SK-N-SH (cell line): ENCODE results near the gene LAMA4. TPM values are rescaled to one million over a fixed set of nuclear protein-coding genes. Genes with fewer than 3 reads are reported as not detected.
A peak's percentile ranks its signal among the peaks of the same experiment; 100 is the strongest.

ENCODE experiments used
- CTCF ChIA-PET: fragments of 300-600, 350-600 bp; formaldehyde crosslinking; extraction: SDS; loops from one replicate; lab custom pipeline; 2021; lab: Yijun Ruan, JAX
- POLR2A ChIA-PET: fragments of 350-600 bp; sonication (Branson Sonifier 250); formaldehyde crosslinking; extraction: SDS; loops from one replicate; lab custom pipeline; 2020; ENCODE audit warnings: antibody characterized with exemption, inconsistent platforms; lab: Yijun Ruan, JAX
- DNase-seq: peaks from one replicate; pipeline ENCODE4 v3.0.0; 2012
- H2AFZ ChIP-seq: fragments of 200-600 bp; sonication (generic); 2 replicates; pipeline ENCODE4 v1.8.1; 2016; ENCODE audit warnings: antibody characterized with exemption, mild to moderate bottlenecking, low read depth
- H3F3A ChIP-seq: fragments of 200-600 bp; sonication (generic); replicated peaks from 2 replicates; pipeline ENCODE3; 2016; ENCODE audit warnings: antibody characterized with exemption, mild to moderate bottlenecking; ENCODE audit not compliant: insufficient read depth
- H3K27ac ChIP-seq, 2 experiments: fragments of 200-500 bp in 1 of 2; fragments of 200-600 bp in 1 of 2; sonication (Bioruptor generic) in 1 of 2; sonication (generic), shearing (Covaris generic) in 1 of 2; 2 replicates each; pipeline versions ENCODE4 v1.5.1 to v1.6.1; 2014 to 2016; ENCODE audit warnings: low read depth in 2 of 2, inconsistent platforms in 1 of 2, low read length in 1 of 2, mild to moderate bottlenecking in 1 of 2, mixed read lengths in 1 of 2
- H3K27me3 ChIP-seq: fragments of 200-600 bp; sonication (generic), shearing (Covaris generic); 2 replicates; pipeline ENCODE4 v1.6.1; 2016; ENCODE audit warnings: mixed run types; ENCODE audit not compliant: insufficient read depth
- H3K36me3 ChIP-seq, 2 experiments: fragments of 200-500 bp in 1 of 2; fragments of 200-600 bp in 1 of 2; sonication (Bioruptor generic) in 1 of 2; sonication (generic) in 1 of 2; replicated peaks in 1 of 2; 2 replicates each; pipeline versions ENCODE3 to v1.5.1; 2014 to 2016; ENCODE audit warnings: low read length in 1 of 2, mild to moderate bottlenecking in 1 of 2; ENCODE audit not compliant: insufficient read depth in 2 of 2, control insufficient read depth in 1 of 2
- H3K4me1 ChIP-seq, 2 experiments: fragments of 200-500 bp in 1 of 2; fragments of 200-600 bp in 1 of 2; sonication (Bioruptor generic) in 1 of 2; sonication (generic), shearing (Covaris generic) in 1 of 2; 2 replicates each; pipeline versions ENCODE4 v1.5.1 to v1.6.1; 2014 to 2016; ENCODE audit warnings: low read depth in 1 of 2, low read length in 1 of 2, mixed run types in 1 of 2; ENCODE audit not compliant: insufficient read depth in 2 of 2, control insufficient read depth in 1 of 2
- H3K4me2 ChIP-seq: fragments of 200-600 bp; sonication (generic), shearing (Covaris generic); 2 replicates; pipeline ENCODE4 v1.6.1; 2017; ENCODE audit warnings: mixed run types
- H3K4me3 ChIP-seq, 2 experiments: fragments of 200-500 bp in 1 of 2; fragments of 200-600 bp in 1 of 2; sonication (Bioruptor generic) in 1 of 2; sonication (generic), shearing (Covaris generic) in 1 of 2; 2 replicates each; pipeline versions ENCODE4 v1.5.1 to v1.8.1; 2014 to 2016; ENCODE audit warnings: low read depth in 2 of 2, inconsistent platforms in 1 of 2, low read length in 1 of 2, mild to moderate bottlenecking in 1 of 2, mixed read lengths in 1 of 2, moderate library complexity in 1 of 2
- H3K79me2 ChIP-seq: fragments of 200-600 bp; sonication (generic); 2 replicates; pipeline ENCODE4 v1.8.1; 2017; ENCODE audit warnings: mild to moderate bottlenecking; ENCODE audit not compliant: insufficient read depth
- H3K9ac ChIP-seq: fragments of 200-600 bp; sonication (generic); 2 replicates; pipeline ENCODE4 v1.6.1; 2017; ENCODE audit warnings: mixed run types
- H3K9me2 ChIP-seq: fragments of 200-600 bp; sonication (generic); 2 replicates; pipeline ENCODE4 v1.6.1; 2017; ENCODE audit warnings: mixed run types
- H3K9me3 ChIP-seq: fragments of 200-600 bp; sonication (generic); 2 replicates; pipeline ENCODE4 v1.6.1; 2017; ENCODE audit warnings: mixed run types, mild to moderate bottlenecking, moderate library complexity
- H4K20me1 ChIP-seq: fragments of 200-600 bp; sonication (generic); 2 replicates; pipeline ENCODE4 v1.6.1; 2017; ENCODE audit warnings: mild to moderate bottlenecking, mixed run types; ENCODE audit not compliant: insufficient read depth
- CHD2 ChIP-seq: fragments of 150-350 bp; IDR thresholded peaks from 2 replicates; pipeline ENCODE4 v1.6.1; 2018; ENCODE audit warnings: low read length; ENCODE audit not compliant: partially characterized antibody
- EP300 ChIP-seq, 2 experiments: IDR thresholded peaks; 2 replicates each; pipeline versions ENCODE4 v1.4.0 to v1.6.1; 2012; ENCODE audit warnings: borderline replicate concordance in 1 of 2, low read depth in 1 of 2, low read length in 1 of 2
- FOXM1 ChIP-seq: IDR thresholded peaks from 2 replicates; pipeline ENCODE4 v1.4.0; 2012; ENCODE audit warnings: low read depth, mild to moderate bottlenecking
- GABPA ChIP-seq: IDR thresholded peaks from 2 replicates; pipeline ENCODE4 v1.4.0; 2012; ENCODE audit warnings: low read depth, mild to moderate bottlenecking
- MXI1 ChIP-seq: IDR thresholded peaks from 2 replicates; pipeline ENCODE4 v1.6.1; 2012; ENCODE audit warnings: mild to moderate bottlenecking, low read depth, low read length, improper control_type of control experiment
- NRF1 ChIP-seq: IDR thresholded peaks from 2 replicates; pipeline ENCODE4 v1.6.1; 2012; ENCODE audit warnings: low read depth, mild to moderate bottlenecking, low read length
- RFX5 ChIP-seq: IDR thresholded peaks from 2 replicates; pipeline ENCODE4 v1.6.1; 2012; ENCODE audit warnings: mild to moderate bottlenecking, improper control_type of control experiment, low read length
- SMC3 ChIP-seq: IDR thresholded peaks from 2 replicates; pipeline ENCODE4 v1.6.1; 2012; ENCODE audit warnings: low read depth, low read length, improper control_type of control experiment
- TAF1 ChIP-seq: IDR thresholded peaks from 2 replicates; pipeline ENCODE4 v1.6.1; 2012; ENCODE audit warnings: low read depth, mild to moderate bottlenecking, low read length, moderate library complexity, borderline replicate concordance
- TEAD4 ChIP-seq: IDR thresholded peaks from 2 replicates; pipeline ENCODE4 v1.4.0; 2012; ENCODE audit warnings: mild to moderate bottlenecking, borderline replicate concordance; ENCODE audit not compliant: insufficient read depth
- YY1 ChIP-seq: IDR thresholded peaks from 2 replicates; pipeline ENCODE4 v1.4.0; 2012; ENCODE audit warnings: low read depth, mild to moderate bottlenecking
- WGBS: methylation state at CpG from one replicate; pipeline ENCODE4 v1.1.6; 2017; ENCODE audit warnings: low lambda C conversion rate; 5-methylcytosine and 5-hydroxymethylcytosine counted together
- polyA plus RNA-seq, 3 experiments: library from polyadenylated mRNA; depleted of rRNA; stranded (reverse); fragments of >200 nt; gene quantifications; 2 replicates each; pipeline ENCODE4 v1.2.3, GENCODE V29; 2012
- TF ChIP-seq, protein P1 (sequence below): fragments of 200-600 bp; sonication (generic); IDR thresholded peaks from 2 replicates; pipeline ENCODE4 v1.6.1; 2017; ENCODE audit warnings: antibody characterized with exemption, mild to moderate bottlenecking, moderate library complexity
- TF ChIP-seq, protein P2 (sequence below): IDR thresholded peaks from 2 replicates; pipeline ENCODE4 v1.4.0; 2012; ENCODE audit warnings: low read depth, borderline replicate concordance
- TF ChIP-seq, protein P3 (sequence below): fragments of 150-350 bp; IDR thresholded peaks from 2 replicates; pipeline ENCODE4 v1.6.1; 2017; ENCODE audit warnings: antibody characterized with exemption, low read length, low read depth, borderline replicate concordance

LAMA4 gene
- polyA plus RNA-seq, 1 of the 3 experiments (the other 2 are of a cell fraction): 9.4 TPM

DNA sequence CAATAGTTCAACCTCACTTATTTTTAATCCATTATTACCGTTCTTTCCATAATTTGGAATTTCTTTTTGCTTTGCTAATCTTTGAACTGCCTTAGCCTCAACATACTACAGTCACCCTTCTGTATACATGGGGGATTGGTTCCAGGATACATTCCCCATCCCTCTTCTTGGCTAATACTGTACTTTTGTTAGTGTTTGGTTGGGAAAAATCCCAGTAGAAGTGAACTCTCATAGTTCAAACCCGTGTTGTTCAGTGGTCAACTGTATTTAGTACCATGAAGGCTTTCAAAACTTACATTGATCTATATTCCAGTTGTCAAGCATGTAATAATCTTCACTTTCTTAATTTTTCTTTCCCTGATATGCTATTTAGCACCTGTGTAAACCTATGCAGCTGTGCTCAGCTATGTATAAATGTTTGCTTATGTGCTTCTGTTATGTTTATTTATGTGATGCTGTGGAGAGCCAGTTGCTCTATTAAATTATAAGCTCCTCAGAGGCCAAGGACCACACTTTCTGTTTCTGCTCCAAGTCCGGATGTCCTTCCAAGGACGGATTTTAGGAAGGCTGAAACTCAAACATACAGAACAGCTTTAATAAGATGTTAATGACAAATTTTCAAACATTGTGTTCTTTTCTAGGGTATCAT lies 33.3 kb upstream of the LAMA4 start:
- CTCF ChIA-PET: interaction anchor here (1.1 to 6.6 kb wide), 2 partner anchors 89 to 108 kb away, joined by 3 to 44 read pairs; no protein-coding TSS in a partner anchor

DNA sequence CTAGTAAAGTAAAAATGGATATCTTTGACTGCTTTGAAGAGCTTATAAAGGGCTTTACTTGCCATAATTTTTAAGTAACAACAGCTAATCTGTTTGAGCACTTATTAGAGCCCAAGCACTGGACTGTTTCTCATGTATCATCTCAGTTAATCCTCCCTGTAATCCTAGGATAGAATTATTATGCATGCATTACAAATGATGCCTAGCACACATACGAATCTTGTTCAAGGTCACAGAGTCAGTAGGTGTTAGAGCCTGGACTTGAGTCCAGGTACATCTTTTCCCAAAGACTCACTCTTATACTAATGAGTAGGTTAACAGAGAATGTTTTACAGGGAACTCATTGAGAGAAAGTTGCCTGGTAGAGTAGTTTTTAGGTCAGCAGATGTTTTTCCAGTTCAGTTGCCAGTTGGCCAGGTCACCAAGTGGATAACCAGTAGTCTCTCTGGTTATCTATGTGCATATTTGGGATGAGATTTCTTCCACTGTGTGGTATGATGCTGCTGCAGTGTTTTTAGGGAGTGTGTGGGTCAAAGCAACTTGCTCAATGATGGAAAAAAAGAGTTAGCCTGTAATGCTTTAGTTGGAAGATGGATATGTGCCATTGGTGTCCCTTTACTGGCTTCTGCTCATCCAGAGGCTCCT lies 32.3 kb upstream of the LAMA4 start:
- POLR2A ChIA-PET: no interaction called here
- no peak for DNase-seq
- CTCF ChIA-PET: interaction anchor here (0.7 to 6.6 kb wide), 4 partner anchors 8 to 107 kb away, joined by 3 to 44 read pairs (median 4); no protein-coding TSS in a partner anchor

More for the DNA sequence above, 33.3 kb upstream of the LAMA4 start:
- H3K27me3 ChIP-seq: no peaks in the 10 kb centered on the region
- no peak overlapping the region for H3K4me2 ChIP-seq
- H3K4me1 ChIP-seq: peaks cover 0 to 20% of the 10 kb centered on the region in 2 experiments; a peak in 2 of 4 replicates
- no peak for TF ChIP-seq TEAD4
- no peak for TF ChIP-seq EP300 (IDR thresholded peaks at IDR 0.05; ENCODE audit: borderline replicate concordance in 1 of 2, low read depth in 1 of 2, low read length in 1 of 2)
- no peak for TF ChIP-seq YY1
- no peak for TF ChIP-seq FOXM1
- TF ChIP-seq MXI1: no peak
- TF ChIP-seq, protein P1, sequence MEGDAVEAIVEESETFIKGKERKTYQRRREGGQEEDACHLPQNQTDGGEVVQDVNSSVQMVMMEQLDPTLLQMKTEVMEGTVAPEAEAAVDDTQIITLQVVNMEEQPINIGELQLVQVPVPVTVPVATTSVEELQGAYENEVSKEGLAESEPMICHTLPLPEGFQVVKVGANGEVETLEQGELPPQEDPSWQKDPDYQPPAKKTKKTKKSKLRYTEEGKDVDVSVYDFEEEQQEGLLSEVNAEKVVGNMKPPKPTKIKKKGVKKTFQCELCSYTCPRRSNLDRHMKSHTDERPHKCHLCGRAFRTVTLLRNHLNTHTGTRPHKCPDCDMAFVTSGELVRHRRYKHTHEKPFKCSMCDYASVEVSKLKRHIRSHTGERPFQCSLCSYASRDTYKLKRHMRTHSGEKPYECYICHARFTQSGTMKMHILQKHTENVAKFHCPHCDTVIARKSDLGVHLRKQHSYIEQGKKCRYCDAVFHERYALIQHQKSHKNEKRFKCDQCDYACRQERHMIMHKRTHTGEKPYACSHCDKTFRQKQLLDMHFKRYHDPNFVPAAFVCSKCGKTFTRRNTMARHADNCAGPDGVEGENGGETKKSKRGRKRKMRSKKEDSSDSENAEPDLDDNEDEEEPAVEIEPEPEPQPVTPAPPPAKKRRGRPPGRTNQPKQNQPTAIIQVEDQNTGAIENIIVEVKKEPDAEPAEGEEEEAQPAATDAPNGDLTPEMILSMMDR: no peak
- TF ChIP-seq, protein P2, sequence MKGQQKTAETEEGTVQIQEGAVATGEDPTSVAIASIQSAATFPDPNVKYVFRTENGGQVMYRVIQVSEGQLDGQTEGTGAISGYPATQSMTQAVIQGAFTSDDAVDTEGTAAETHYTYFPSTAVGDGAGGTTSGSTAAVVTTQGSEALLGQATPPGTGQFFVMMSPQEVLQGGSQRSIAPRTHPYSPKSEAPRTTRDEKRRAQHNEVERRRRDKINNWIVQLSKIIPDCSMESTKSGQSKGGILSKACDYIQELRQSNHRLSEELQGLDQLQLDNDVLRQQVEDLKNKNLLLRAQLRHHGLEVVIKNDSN: no peak
- TF ChIP-seq GABPA: no peak
- TF ChIP-seq SMC3: no peak
- TF ChIP-seq, protein P3, sequence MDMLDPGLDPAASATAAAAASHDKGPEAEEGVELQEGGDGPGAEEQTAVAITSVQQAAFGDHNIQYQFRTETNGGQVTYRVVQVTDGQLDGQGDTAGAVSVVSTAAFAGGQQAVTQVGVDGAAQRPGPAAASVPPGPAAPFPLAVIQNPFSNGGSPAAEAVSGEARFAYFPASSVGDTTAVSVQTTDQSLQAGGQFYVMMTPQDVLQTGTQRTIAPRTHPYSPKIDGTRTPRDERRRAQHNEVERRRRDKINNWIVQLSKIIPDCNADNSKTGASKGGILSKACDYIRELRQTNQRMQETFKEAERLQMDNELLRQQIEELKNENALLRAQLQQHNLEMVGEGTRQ: no peak
- TF ChIP-seq RFX5: no peak
- TF ChIP-seq CHD2: no peak
- H3K27ac ChIP-seq: peak overlapping the region in 1 of 2 experiments; percentile 55; a peak in 2 of 4 replicates
- no peaks in the 10 kb centered on the region for H4K20me1 ChIP-seq
- H3K9me3 ChIP-seq: no peaks in the 10 kb centered on the region
- 89% methylated on average over 4 of the region's 4 CpGs for WGBS
- H3K4me3 ChIP-seq: no peak overlapping the region
- POLR2A ChIA-PET: interaction anchor here (1.1 kb wide), 1 partner anchor 32 kb away, joined by 8 read pairs; no protein-coding TSS in a partner anchor
- peaks cover 4% of the 10 kb centered on the region for H3F3A ChIP-seq
- H3K9me2 ChIP-seq: no peaks in the 10 kb centered on the region
- H3K36me3 ChIP-seq: no peaks in the 10 kb centered on the region
- no peak overlapping the region for H3K9ac ChIP-seq
- no peaks in the 10 kb centered on the region for H3K79me2 ChIP-seq
- no peak overlapping the region for H2AFZ ChIP-seq
- DNase-seq: no peak

More for the DNA sequence above, 32.3 kb upstream of the LAMA4 start:
- H3K4me3 ChIP-seq: no peak overlapping the region
- peaks cover 4 to 29% of the 10 kb centered on the region in 2 experiments; a peak in 3 of 4 replicates for H3K4me1 ChIP-seq
- no peak overlapping the region for H2AFZ ChIP-seq
- WGBS: 53% methylated on average over 1 of the region's 1 CpG
- no peaks in the 10 kb centered on the region for H3K36me3 ChIP-seq
- peak overlapping the region in 1 of 2 experiments; percentile 90; a peak in 2 of 4 replicates for H3K27ac ChIP-seq
- H3K27me3 ChIP-seq: no peaks in the 10 kb centered on the region
- no peaks in the 10 kb centered on the region for H4K20me1 ChIP-seq
- H3F3A ChIP-seq: peaks cover 4% of the 10 kb centered on the region
- H3K9me2 ChIP-seq: no peaks in the 10 kb centered on the region
- H3K9me3 ChIP-seq: no peaks in the 10 kb centered on the region
- H3K9ac ChIP-seq: no peak overlapping the region
- no peaks in the 10 kb centered on the region for H3K79me2 ChIP-seq
- no peak overlapping the region for H3K4me2 ChIP-seq
- TF ChIP-seq, protein P1: no peak
- no peak for TF ChIP-seq TAF1
- no peak for TF ChIP-seq NRF1
